ENCODE measurements around the gene SLC45A1. TPM values are rescaled to one million over a fixed set of nuclear protein-coding genes. Genes with fewer than 3 reads are reported as not detected.
"Not testable (repeated sequence)": the region's sequence is repeated elsewhere in the genome, so short reads cannot be mapped to it uniquely, and the experiment has no call there.

Gene SLC45A1
- 1 to 10 TPM in 4 of 5 experiments, under 1 TPM in 1; 0.15 to 1.5 (median 1.3) TPM for total RNA-seq
- polyA plus RNA-seq = under 1 TPM; 0.55 to 0.91 TPM
- total RNA-seq = 1.2 reads per million

GRCh38 chr1:8317647-8318381 is at the start of gene SLC45A1:
Gene SLC45A1 (plus strand): TSS chr1:8318114. CDS start chr1:8324330, 6,216 bp downstream.
- intact Hi-C loops (cut with micrococcal nuclease) = loop anchor here (1.0 to 5.0 kb wide), 4 partner anchors 31 to 336 kb away; partner anchors contain the start of gene ERRFI1 (in 2 of the 2)
- Histone ChIP-seq H3K9me3 (ENCODE audit: control insufficient read depth in 2 of 3, low read length in 3 of 3) (no peaks in the 10 kb centered on the region), H3K36me3 (ENCODE audit: control insufficient read depth in 2 of 3, insufficient read depth in 3 of 3, low read length in 3 of 3) (no peaks in the 10 kb centered on the region), H3K27ac (ENCODE audit: low read depth, low read length) (peak within 1 kb of the TSS; percentile 19), H3K4me3 (ENCODE audit: low read length) (peak within 1 kb of the TSS; percentile 67), H3K27me3 (ENCODE audit: control insufficient read depth in 2 of 2, insufficient read depth in 2 of 2, low read length in 2 of 2) (peaks cover 5 to 8% of the 10 kb centered on the region in 2 donors), H3K4me1 (ENCODE audit: control insufficient read depth in 2 of 2, insufficient read depth in 2 of 2, low read length in 2 of 2) (peaks cover 4 to 11% of the 10 kb centered on the region in 2 donors)
- H3K9me3 Mint-ChIP-seq = peaks cover 0 to 4% (median 0%) of the 10 kb centered on the region in 11 donors
- peaks cover 0 to 6% (median 0%) of the 10 kb centered on the region in 5 donors for H3K36me3 Mint-ChIP-seq
- POLR2A ChIA-PET = interaction anchor here (1.3 kb wide), 1 partner anchor 290 kb away, joined by 3 read pairs; no protein-coding TSS in a partner anchor
- peak within 1 kb of the TSS in 4 of 9 donors; percentile 30 to 81 (median 68) for H3K27ac Mint-ChIP-seq
- CTCF ChIA-PET = interaction anchor here (0.5 to 1.0 kb wide), 2 partner anchors 31 to 188 kb away, joined by 3 read pairs; no protein-coding TSS in a partner anchor
- ATAC-seq (peak; percentile 94), DNase-seq (peak; percentile 69 to 89 (median 77))
- H3K4me3 Mint-ChIP-seq = peak within 1 kb of the TSS; percentile 75 to 91 (median 81)
- H3K4me1 Mint-ChIP-seq = peaks cover 6 to 34% (median 23%) of the 10 kb centered on the region in 7 donors
- H3K27me3 Mint-ChIP-seq = peaks cover 7 to 58% (median 33%) of the 10 kb centered on the region in 5 donors

GRCh38 chr1:8273036-8273435 is 44.9 kb upstream of the SLC45A1 start:
- no peak overlapping the region for H3K27ac ChIP-seq (ENCODE audit: low read depth, low read length)
- no peaks in the 10 kb centered on the region for H3K4me1 ChIP-seq (ENCODE audit: control insufficient read depth in 2 of 2, insufficient read depth in 2 of 2, low read length in 2 of 2)
- intact Hi-C loops (cut with micrococcal nuclease) = no loop called here
- peaks cover 0 to 9% (median 4%) of the 10 kb centered on the region in 5 donors for H3K27me3 Mint-ChIP-seq
- no peaks in the 10 kb centered on the region for H3K27me3 ChIP-seq (ENCODE audit: control insufficient read depth in 2 of 2, insufficient read depth in 2 of 2, low read length in 2 of 2)
- DNase-seq (no peak), ATAC-seq (no peak)
- no peaks in the 10 kb centered on the region for H3K4me1 Mint-ChIP-seq
- H3K27ac Mint-ChIP-seq = no peak overlapping the region
- no peaks in the 10 kb centered on the region for H3K9me3 ChIP-seq (ENCODE audit: control insufficient read depth in 2 of 3, low read length in 3 of 3)
- H3K36me3 ChIP-seq (ENCODE audit: control insufficient read depth in 2 of 3, insufficient read depth in 3 of 3, low read length in 3 of 3) = no peaks in the 10 kb centered on the region
- H3K36me3 Mint-ChIP-seq = no peaks in the 10 kb centered on the region
- ChIA-PET CTCF (interaction anchor here (0.6 kb wide), 1 partner anchor 457 kb away, joined by 3 read pairs; no protein-coding TSS in a partner anchor), POLR2A (no interaction called here)
- H3K9me3 Mint-ChIP-seq = peaks cover 0 to 5% (median 0%) of the 10 kb centered on the region in 11 donors
- no peak overlapping the region for H3K4me3 Mint-ChIP-seq
- H3K4me3 ChIP-seq (ENCODE audit: low read length) = no peak overlapping the region

GRCh38 chr1:8274352-8274751 is 43.6 kb upstream of the SLC45A1 start:
- no peak overlapping the region for H3K27ac ChIP-seq (ENCODE audit: low read depth, low read length)
- ChIA-PET CTCF (interaction anchor here (0.6 to 0.9 kb wide), 2 partner anchors 45 to 236 kb away, joined by 3 read pairs; no protein-coding TSS in a partner anchor), POLR2A (no interaction called here)
- peaks cover 0 to 9% (median 4%) of the 10 kb centered on the region in 5 donors for H3K27me3 Mint-ChIP-seq
- no peaks in the 10 kb centered on the region for H3K36me3 Mint-ChIP-seq
- ATAC-seq (no peak), DNase-seq (no peak)
- H3K9me3 Mint-ChIP-seq = peaks cover 0 to 5% (median 0%) of the 10 kb centered on the region in 11 donors
- no peaks in the 10 kb centered on the region for H3K9me3 ChIP-seq (ENCODE audit: control insufficient read depth in 2 of 3, low read length in 3 of 3)
- H3K27me3 ChIP-seq (ENCODE audit: control insufficient read depth in 2 of 2, insufficient read depth in 2 of 2, low read length in 2 of 2) = no peaks in the 10 kb centered on the region
- no peak overlapping the region for H3K4me3 Mint-ChIP-seq
- no peaks in the 10 kb centered on the region for H3K4me1 Mint-ChIP-seq
- H3K36me3 ChIP-seq (ENCODE audit: control insufficient read depth in 2 of 3, insufficient read depth in 3 of 3, low read length in 3 of 3) = no peaks in the 10 kb centered on the region
- H3K4me1 ChIP-seq (ENCODE audit: control insufficient read depth in 2 of 2, insufficient read depth in 2 of 2, low read length in 2 of 2) = no peaks in the 10 kb centered on the region
- intact Hi-C loops (cut with micrococcal nuclease) = no loop called here
- H3K27ac Mint-ChIP-seq = no peak overlapping the region
- H3K4me3 ChIP-seq (ENCODE audit: low read length) = no peak overlapping the region

GRCh38 chr1:8276173-8276914 is 41.6 kb upstream of the SLC45A1 start:
- Histone ChIP-seq H3K36me3 (ENCODE audit: control insufficient read depth in 2 of 3, insufficient read depth in 3 of 3, low read length in 3 of 3) (no peaks in the 10 kb centered on the region), H3K27ac (ENCODE audit: low read depth, low read length) (no peak overlapping the region), H3K27me3 (ENCODE audit: control insufficient read depth in 2 of 2, insufficient read depth in 2 of 2, low read length in 2 of 2) (no peaks in the 10 kb centered on the region), H3K4me3 (ENCODE audit: low read length) (no peak overlapping the region), H3K9me3 (ENCODE audit: control insufficient read depth in 2 of 3, low read length in 3 of 3) (no peaks in the 10 kb centered on the region), H3K4me1 (ENCODE audit: control insufficient read depth in 2 of 2, insufficient read depth in 2 of 2, low read length in 2 of 2) (no peaks in the 10 kb centered on the region)
- CTCF ChIA-PET = no interaction called here
- ATAC-seq (no peak), DNase-seq (no peak)
- H3K4me1 Mint-ChIP-seq = no peaks in the 10 kb centered on the region
- POLR2A ChIA-PET = no interaction called here
- H3K27ac Mint-ChIP-seq = no peak overlapping the region
- H3K36me3 Mint-ChIP-seq = no peaks in the 10 kb centered on the region
- H3K4me3 Mint-ChIP-seq = no peak overlapping the region
- H3K27me3 Mint-ChIP-seq = peaks cover 6 to 7% (median 7%) of the 10 kb centered on the region in 5 donors
- intact Hi-C loops (cut with micrococcal nuclease) = no loop called here
- peaks cover 0 to 5% (median 0%) of the 10 kb centered on the region in 11 donors for H3K9me3 Mint-ChIP-seq

- H3K36me3 Mint-ChIP-seq = no peaks in the 10 kb centered on the region
- intact Hi-C loops (cut with micrococcal nuclease) = no loop called here
- Histone ChIP-seq H3K27ac (ENCODE audit: low read depth, low read length) (no peak overlapping the region), H3K4me1 (ENCODE audit: control insufficient read depth in 2 of 2, insufficient read depth in 2 of 2, low read length in 2 of 2) (no peaks in the 10 kb centered on the region), H3K27me3 (ENCODE audit: control insufficient read depth in 2 of 2, insufficient read depth in 2 of 2, low read length in 2 of 2) (no peaks in the 10 kb centered on the region), H3K9me3 (ENCODE audit: control insufficient read depth in 2 of 3, low read length in 3 of 3) (no peaks in the 10 kb centered on the region), H3K4me3 (ENCODE audit: low read length) (no peak overlapping the region), H3K36me3 (ENCODE audit: control insufficient read depth in 2 of 3, insufficient read depth in 3 of 3, low read length in 3 of 3) (no peaks in the 10 kb centered on the region)
- peaks cover 0 to 5% (median 0%) of the 10 kb centered on the region in 11 donors for H3K9me3 Mint-ChIP-seq
- no peak overlapping the region for H3K4me3 Mint-ChIP-seq
- H3K27ac Mint-ChIP-seq = no peak overlapping the region
- POLR2A ChIA-PET = no interaction called here
- H3K27me3 Mint-ChIP-seq = peaks cover 12 to 13% (median 13%) of the 10 kb centered on the region in 5 donors
- CTCF ChIA-PET = no interaction called here
- no peak for ATAC-seq
- H3K4me1 Mint-ChIP-seq = peaks cover 0 to 1% (median 0%) of the 10 kb centered on the region in 7 donors
- DNase-seq = no peak
Observed at GRCh38 chr1:8276932-8277331, 41.0 kb upstream of the SLC45A1 start.

- POLR2A ChIA-PET; H3K36me3 ChIP-seq (ENCODE audit: control insufficient read depth in 2 of 3, insufficient read depth in 3 of 3, low read length in 3 of 3); H3K9me3 ChIP-seq (ENCODE audit: control insufficient read depth in 2 of 3, low read length in 3 of 3); H3K36me3 Mint-ChIP-seq; intact Hi-C loops (cut with micrococcal nuclease); H3K27ac Mint-ChIP-seq; DNase-seq; H3K9me3 Mint-ChIP-seq; H3K4me3 Mint-ChIP-seq; ATAC-seq; H3K4me3 ChIP-seq (ENCODE audit: low read length); H3K27me3 ChIP-seq (ENCODE audit: control insufficient read depth in 2 of 2, insufficient read depth in 2 of 2, low read length in 2 of 2); H3K27ac ChIP-seq (ENCODE audit: low read depth, low read length); H3K4me1 ChIP-seq (ENCODE audit: control insufficient read depth in 2 of 2, insufficient read depth in 2 of 2, low read length in 2 of 2); H3K4me1 Mint-ChIP-seq; CTCF ChIA-PET: not testable (repeated sequence)
- H3K27me3 Mint-ChIP-seq = peaks cover 24 to 30% (median 28%) of the 10 kb centered on the region in 5 donors
Observed at GRCh38 chr1:8278677-8279076, 39.2 kb upstream of the SLC45A1 start.

Measured in naive thymus-derived CD4-positive, alpha-beta T cell (primary cell).